Smooth muscle cell (in vitro differentiated cells): ENCODE results near the gene COL10A1. TPM values are rescaled to one million over a fixed set of nuclear protein-coding genes. Genes with fewer than 3 reads are reported as not detected.

Experiments
- DNase-seq: peaks from one replicate; lab custom pipeline; 2025; ENCODE audit not compliant: unreplicated experiment; lab: John Stamatoyannopoulos, UW
- H2AFZ ChIP-seq: fragments of 200-600 bp; sonication (generic); 2 replicates; pipeline ENCODE4 v1.6.0; 2016; ENCODE audit warnings: antibody characterized with exemption, low read depth, mild to moderate bottlenecking
- H3F3A ChIP-seq: fragments of 200-600 bp; sonication (generic); 2 replicates; pipeline ENCODE4 v1.6.0; 2017; ENCODE audit warnings: antibody characterized with exemption, low read depth
- H3K27ac ChIP-seq: fragments of 200-600 bp; sonication (generic); 2 replicates; pipeline ENCODE4 v1.5.1; 2016; ENCODE audit warnings: low read depth, mild to moderate bottlenecking
- H3K27me3 ChIP-seq: fragments of 200-600 bp; sonication (generic); 2 replicates; pipeline ENCODE4 v1.6.1; 2016; ENCODE audit warnings: low read depth, mild to moderate bottlenecking
- H3K36me3 ChIP-seq: fragments of 200-600 bp; sonication (generic); 2 replicates; pipeline ENCODE4 v1.5.1; 2016; ENCODE audit warnings: low read depth
- H3K4me1 ChIP-seq: fragments of 200-600 bp; sonication (generic); 2 replicates; pipeline ENCODE4 v1.5.1; 2016; ENCODE audit warnings: low read depth
- H3K4me2 ChIP-seq: fragments of 200-600 bp; sonication (generic); 2 replicates; pipeline ENCODE4 v1.6.0; 2016; ENCODE audit warnings: mild to moderate bottlenecking
- H3K4me3 ChIP-seq: fragments of 200-600 bp; sonication (generic); 2 replicates; pipeline ENCODE4 v1.5.1; 2016; ENCODE audit warnings: mild to moderate bottlenecking
- H3K79me2 ChIP-seq: fragments of 200-600 bp; sonication (generic); 2 replicates; pipeline ENCODE4 v1.6.0; 2016; ENCODE audit warnings: low read depth, mild to moderate bottlenecking
- H3K9ac ChIP-seq: fragments of 200-600 bp; sonication (generic); 2 replicates; pipeline ENCODE4 v1.6.0; 2016; ENCODE audit warnings: low read depth
- H3K9me3 ChIP-seq: fragments of 200-600 bp; sonication (generic); replicated peaks from 2 replicates; pipeline ENCODE4 v1.5.1; 2016; ENCODE audit warnings: low read depth
- H4K20me1 ChIP-seq: fragments of 200-600 bp; sonication (generic); 2 replicates; pipeline ENCODE4 v1.6.0; 2016; ENCODE audit warnings: low read depth
- CTCF ChIP-seq: fragments of 200-600 bp; sonication (generic); IDR thresholded peaks from 2 replicates; pipeline ENCODE4 v1.5.1; 2017; ENCODE audit warnings: borderline replicate concordance, mild to moderate bottlenecking, antibody characterized with exemption; ENCODE audit not compliant: insufficient read depth, poor library complexity, severe bottlenecking
- WGBS: methylation state at CpG from one replicate; pipeline ENCODE4 v1.1.7; 2016; ENCODE audit warnings: low lambda C conversion rate; 5-methylcytosine and 5-hydroxymethylcytosine counted together
- polyA plus RNA-seq: library from polyadenylated mRNA; unstranded; fragments of >200 nt; fragmentation: Nextera tagmentation; extraction: Ambion mirVana; gene quantifications from 2 replicates; pipeline ENCODE4 v1.2.1, GENCODE V29; 2016
- total RNA-seq: library from RNA; depleted of rRNA; stranded (reverse); fragments of >200 nt; gene quantifications from 2 replicates; pipeline ENCODE4 v1.2.3, GENCODE V29; 2014

Gene COL10A1
- total and polyA plus RNA-seq, 2 experiments from 2014 or later: 0.04 TPM; not detected in 1

GRCh38 chr6:116159782-116160524 lies 34.0 kb upstream of the COL10A1 start:
- Histone ChIP-seq H4K20me1 (no peaks in the 10 kb centered on the region), H3K79me2 (no peaks in the 10 kb centered on the region), H3F3A (no peaks in the 10 kb centered on the region), H3K4me1 (no peaks in the 10 kb centered on the region), H3K4me2 (no peak overlapping the region), H3K9me3 (no peaks in the 10 kb centered on the region), H3K36me3 (no peaks in the 10 kb centered on the region), H2AFZ (no peak overlapping the region), H3K9ac (no peak overlapping the region), H3K4me3 (no peak overlapping the region), H3K27me3 (no peaks in the 10 kb centered on the region), H3K27ac (no peak overlapping the region)
- TF ChIP-seq CTCF: no peak
- WGBS: 83% methylated on average over 3 of the region's 3 CpGs
- no peak for DNase-seq

GRCh38 chr6:116158641-116159040 lies 32.7 kb upstream of the COL10A1 start:
- Histone ChIP-seq H2AFZ (no peak overlapping the region), H3K9ac (no peak overlapping the region), H3K27ac (no peak overlapping the region), H3K4me1 (no peaks in the 10 kb centered on the region), H4K20me1 (no peaks in the 10 kb centered on the region), H3K4me2 (no peak overlapping the region), H3F3A (no peaks in the 10 kb centered on the region), H3K4me3 (no peak overlapping the region), H3K36me3 (no peaks in the 10 kb centered on the region), H3K27me3 (no peaks in the 10 kb centered on the region), H3K79me2 (no peaks in the 10 kb centered on the region), H3K9me3 (no peaks in the 10 kb centered on the region)
- 75% methylated on average over 3 of the region's 3 CpGs for WGBS
- no peak for DNase-seq
- TF ChIP-seq CTCF: no peak

GRCh38 chr6:116157391-116157790 lies 31.5 kb upstream of the COL10A1 start:
- no peak overlapping the region for H3K27ac ChIP-seq
- no peak overlapping the region for H3K9ac ChIP-seq
- DNase-seq: no peak
- no peaks in the 10 kb centered on the region for H3K79me2 ChIP-seq
- H3K4me3 ChIP-seq: no peak overlapping the region
- no peaks in the 10 kb centered on the region for H3K36me3 ChIP-seq
- no peak overlapping the region for H3K4me2 ChIP-seq
- TF ChIP-seq CTCF: no peak
- no peaks in the 10 kb centered on the region for H3F3A ChIP-seq
- H3K4me1 ChIP-seq: peaks cover 5% of the 10 kb centered on the region
- WGBS: 75% methylated on average over 1 of the region's 1 CpG
- H2AFZ ChIP-seq: no peak overlapping the region
- H3K27me3 ChIP-seq: no peaks in the 10 kb centered on the region
- H3K9me3 ChIP-seq: no peaks in the 10 kb centered on the region
- no peaks in the 10 kb centered on the region for H4K20me1 ChIP-seq
